Limb (tissue), 2 donors: ENCODE measurements around the gene AKAP13.
A peak's percentile ranks its signal among the peaks of the same experiment; 100 is the strongest.
"Not testable (repeated sequence)": the region's sequence is repeated elsewhere in the genome, so short reads cannot be mapped to it uniquely, and the experiment has no call there.

Experiments
- DNase-seq, 2 donors: peaks; one replicate each; pipeline ENCODE4 v3.0.0-alpha.2; 2016; ENCODE audit errors: extremely low spot score in 2 of 2

AKAP13 gene

DNA sequence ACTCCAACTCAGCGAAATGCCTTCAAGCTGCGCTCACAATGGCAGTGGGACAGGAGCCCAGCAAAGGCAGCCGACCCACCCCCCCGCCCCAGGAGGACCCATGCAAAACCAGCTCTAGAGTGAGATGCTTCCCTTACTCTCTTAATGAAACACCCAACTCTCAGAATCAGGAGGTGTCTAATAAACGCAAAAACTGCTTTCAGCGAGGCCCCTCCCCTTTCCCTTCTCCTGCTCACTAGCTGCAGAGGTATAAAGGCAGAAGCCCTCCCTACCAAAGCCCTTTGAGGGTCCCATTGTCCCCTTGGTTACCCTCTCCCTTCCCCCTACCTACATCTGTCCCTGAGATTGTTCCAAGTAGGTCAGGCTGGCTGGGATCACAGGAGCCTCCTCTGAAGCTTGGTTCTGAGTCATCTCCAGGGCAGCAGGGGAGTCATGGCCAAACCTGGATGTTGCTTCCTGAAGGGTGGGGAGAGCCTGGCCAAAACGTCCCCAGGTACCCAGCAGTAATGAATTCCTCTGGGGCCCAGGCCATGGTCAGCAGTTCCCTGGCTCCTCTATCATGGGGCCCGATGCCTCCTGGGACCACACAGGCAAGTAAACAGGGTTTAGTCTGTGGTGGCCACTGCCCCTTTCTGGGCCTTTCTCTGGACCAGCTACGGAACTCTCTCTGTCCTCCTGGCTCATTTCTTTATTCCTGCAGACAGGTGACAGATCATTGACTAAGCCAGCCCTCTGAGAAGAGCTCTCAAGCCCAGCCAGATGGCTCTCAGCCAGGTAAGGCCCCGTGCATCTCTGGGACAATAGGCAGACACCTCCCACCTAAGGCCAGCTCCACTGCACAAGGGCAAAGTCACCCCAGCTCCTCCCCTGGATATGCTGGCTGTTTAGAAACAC, 405.7 kb downstream of the AKAP13 start:
- no peak for DNase-seq

- no peak for DNase-seq
These were observed 406.3 kb downstream of the AKAP13 start for GRCh38 chr15:85786781-85787114.

- no peak for DNase-seq
These were observed 408.5 kb downstream of the AKAP13 start for GRCh38 chr15:85788771-85789495.

GRCh38 chr15:85789496-85789875, 409.1 kb downstream of the AKAP13 start:
- no peak for DNase-seq

DNA sequence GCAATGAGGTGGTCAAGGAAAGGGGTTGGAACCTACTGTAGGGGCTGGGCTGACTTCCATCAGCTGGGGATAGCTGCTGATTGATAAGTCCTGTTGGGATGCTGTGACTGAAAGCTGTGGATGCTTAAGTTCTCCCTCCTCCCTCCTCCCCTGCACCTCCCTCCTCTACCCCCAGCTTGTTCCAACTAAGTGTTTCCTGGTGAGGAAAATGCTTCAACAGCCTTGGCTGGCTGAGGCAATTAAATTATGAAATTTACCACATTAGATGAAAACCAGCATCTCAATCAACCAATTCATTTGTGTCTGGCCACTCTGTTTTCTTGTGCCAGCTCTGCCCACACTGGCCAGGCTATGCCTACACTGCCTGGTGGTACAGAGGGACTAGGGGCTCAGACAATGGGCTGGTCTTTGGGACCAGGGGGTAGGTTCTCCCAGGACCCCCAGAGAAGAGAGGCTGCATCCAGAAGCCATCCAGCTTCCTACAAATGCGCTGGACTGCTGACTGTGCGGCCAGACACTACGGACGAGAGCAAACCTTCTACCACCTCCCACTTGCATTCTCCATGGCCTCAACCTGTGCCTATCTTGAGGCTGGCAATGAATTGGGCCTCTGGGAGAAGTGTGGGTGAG, 411.8 kb downstream of the AKAP13 start:
- DNase-seq, result no peak

GRCh38 chr15:85792912-85793590, 412.6 kb downstream of the AKAP13 start:
- no peak for DNase-seq

DNA sequence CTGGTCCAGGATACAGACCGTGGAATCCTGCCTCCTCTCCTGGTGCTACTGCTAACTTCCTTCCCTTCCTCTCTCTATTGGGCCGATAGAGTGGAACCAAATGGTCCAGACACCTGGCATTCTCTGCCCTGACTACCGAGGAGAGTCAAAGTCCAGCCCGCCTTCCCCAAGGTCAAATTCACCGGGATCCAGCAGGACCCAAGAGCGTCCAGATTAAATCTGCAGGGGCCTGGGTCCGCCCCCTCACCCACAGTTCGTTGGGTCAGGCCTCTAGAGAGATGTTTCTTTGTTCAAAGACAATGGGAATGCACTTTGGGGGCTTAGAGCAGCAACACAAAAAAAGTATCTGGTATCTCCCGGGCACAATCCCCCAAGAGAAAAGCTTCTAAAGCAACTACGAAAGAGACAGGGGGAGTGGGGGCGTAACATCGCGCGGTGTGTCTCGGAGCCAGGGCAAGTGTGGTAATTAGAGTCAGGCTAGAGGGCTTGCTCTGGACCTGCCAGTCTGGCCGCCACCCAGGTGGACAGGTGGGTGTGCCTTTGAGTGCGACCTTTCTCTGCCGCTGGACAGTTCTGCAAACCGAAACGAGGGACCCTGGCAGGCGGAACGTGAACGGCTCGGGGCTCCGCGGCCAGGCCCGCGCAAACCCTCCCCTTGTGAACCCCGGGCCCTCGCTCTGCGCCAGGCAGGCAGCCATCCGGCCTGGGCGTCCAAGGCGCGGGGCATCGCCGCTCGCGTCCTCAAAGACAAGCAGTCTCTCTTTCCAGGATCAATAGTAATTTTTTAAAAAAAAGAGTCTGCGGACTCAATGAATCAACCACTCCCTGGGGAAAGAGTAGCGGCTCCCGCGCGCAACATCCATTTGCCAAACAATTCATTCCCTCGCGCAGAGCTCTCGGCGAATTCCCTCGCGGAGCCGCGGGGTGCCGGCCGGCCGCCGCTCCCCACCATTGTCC, 413.5 kb downstream of the AKAP13 start:
- DNase-seq, result peak in 1 of 2 donors; percentile 68

GRCh38 chr15:85794598-85795336, 414.4 kb downstream of the AKAP13 start, which contains the start of gene KLHL25:
Gene KLHL25 (minus strand): TSS chr15:85794925. CDS start chr15:85769810, 25,115 bp downstream.
- peak; percentile 96 for DNase-seq

GRCh38 chr15:85795337-85796305, 415.2 kb downstream of the AKAP13 start:
- DNase-seq, result no peak

- DNase-seq, result not testable (repeated sequence)
These were observed 416.0 kb downstream of the AKAP13 start for GRCh38 chr15:85796371-85796770.
